A673 (cell line): ENCODE results near the gene MCF2L2. TPM values are rescaled to one million over a fixed set of nuclear protein-coding genes. Genes with fewer than 3 reads are reported as not detected.

Experiments used
- BruUV-seq: library from RNA; stranded (reverse); fragments of 400-500 nt; replicated peaks from 2 replicates; lab custom pipeline; 2021; lab: Mats Ljungman, UMichigan
- CTCF ChIA-PET: fragments of 300-600 bp; sonication (Branson Sonifier 250); formaldehyde crosslinking; loops from one replicate; lab custom pipeline; 2022; ENCODE audit warnings: antibody characterized with exemption; lab: Charles Lee
- POLR2A ChIA-PET: fragments of 300-600 bp; sonication (Branson Sonifier 250); formaldehyde crosslinking; loops from one replicate; lab custom pipeline; 2022; ENCODE audit warnings: antibody characterized with exemption; ENCODE audit not compliant: low non-redundant PET; lab: Charles Lee
- DNase-seq: peaks from one replicate; pipeline ENCODE4 v3.0.0-alpha.2; 2015; ENCODE audit warnings: low spot score
- H3K27ac ChIP-seq: fragments of 200-600 bp; sonication (generic); 2 replicates; pipeline ENCODE4 v1.5.1; 2016; ENCODE audit warnings: mixed run types, low read depth, mild to moderate bottlenecking, mixed read lengths, antibody characterized with exemption, low read length; ENCODE audit not compliant: poor library complexity, severe bottlenecking
- H3K27me3 ChIP-seq: fragments of 200-600 bp; sonication (generic); replicated peaks from 2 replicates; pipeline ENCODE4 v1.6.1; 2017; ENCODE audit warnings: mixed run types, low read depth, mild to moderate bottlenecking, mixed read lengths, antibody characterized with exemption, low read length; ENCODE audit not compliant: insufficient read depth, poor library complexity
- H3K36me3 ChIP-seq: fragments of 200-600 bp; sonication (generic); 2 replicates; pipeline ENCODE4 v1.6.1; 2016; ENCODE audit warnings: mixed run types, mild to moderate bottlenecking, mixed read lengths, antibody characterized with exemption, low read length; ENCODE audit not compliant: insufficient read depth, poor library complexity, severe bottlenecking
- H3K4me1 ChIP-seq: fragments of 200-600 bp; sonication (generic); 2 replicates; pipeline ENCODE4 v1.6.1; 2017; ENCODE audit warnings: mixed run types, mild to moderate bottlenecking, mixed read lengths, antibody characterized with exemption, low read length; ENCODE audit not compliant: insufficient read depth, poor library complexity, severe bottlenecking
- H3K4me3 ChIP-seq: fragments of 200-600 bp; sonication (generic); 2 replicates; pipeline ENCODE4 v1.5.1; 2016; ENCODE audit warnings: low read depth, mixed run types, mild to moderate bottlenecking, mixed read lengths, low read length; ENCODE audit not compliant: poor library complexity, severe bottlenecking
- H3K9me3 ChIP-seq: fragments of 200-600 bp; sonication (generic); 2 replicates; pipeline ENCODE4 v1.6.1; 2016; ENCODE audit warnings: mixed run types, low read depth, mild to moderate bottlenecking, mixed read lengths, antibody characterized with exemption, low read length; ENCODE audit not compliant: poor library complexity, severe bottlenecking
- CTCF ChIP-seq: fragments of 300-800, 200-600 bp; sonication (generic); conservative IDR thresholded peaks from 2 replicates; pipeline ENCODE4 v1.5.1; 2017; ENCODE audit warnings: low read depth, mild to moderate bottlenecking, antibody characterized with exemption, low read length, moderate library complexity, mixed read lengths
- EZH2 ChIP-seq: fragments of 200-600 bp; sonication (generic); IDR thresholded peaks from 2 replicates; pipeline ENCODE4 v1.6.1; 2017; ENCODE audit warnings: borderline replicate concordance, low read depth, mild to moderate bottlenecking, mixed read lengths, antibody characterized with exemption, low read length; ENCODE audit not compliant: poor library complexity, severe bottlenecking
- intact Hi-C: fragments of 100-400 bp; cut with micrococcal nuclease; formaldehyde crosslinking; loops from one replicate; pipeline ENCODE4 v1.10.0; 2022; ENCODE audit not compliant: unreplicated experiment
- total RNA-seq: library from RNA; stranded (reverse); gene quantifications from 2 replicates; pipeline ENCODE4 v1.2.3, GENCODE V29; 2021

Gene MCF2L2
- total RNA-seq, 1 experiment from 2014 or later = not detected

DNA sequence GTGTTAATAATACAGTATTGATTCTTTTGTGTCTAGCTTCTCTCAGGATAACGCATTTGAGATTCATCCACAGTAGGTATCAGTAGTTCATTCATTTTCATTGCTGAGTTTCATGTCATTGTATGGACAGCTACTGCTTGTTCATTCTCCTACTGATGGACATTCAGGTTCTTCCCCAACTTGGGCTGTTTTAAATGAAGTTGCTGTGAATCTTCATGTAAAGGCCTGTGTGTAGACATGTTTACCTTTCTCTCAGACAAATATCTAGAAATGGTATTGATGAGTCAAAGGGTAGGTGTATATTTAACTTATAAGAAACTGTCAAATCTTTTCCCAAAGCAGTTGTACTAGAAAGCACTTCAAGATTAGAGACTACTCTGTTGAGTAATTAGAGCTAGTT, 26.7 kb downstream of the MCF2L2 start:
- no peak for TF ChIP-seq EZH2
- TF ChIP-seq CTCF = no peak
- intact Hi-C loops = no loop called here
- Histone ChIP-seq H3K4me3 (no peak overlapping the region), H3K27me3 (peaks cover 14% of the 10 kb centered on the region), H3K27ac (no peak overlapping the region), H3K9me3 (no peaks in the 10 kb centered on the region), H3K4me1 (no peaks in the 10 kb centered on the region), H3K36me3 (no peaks in the 10 kb centered on the region)
- POLR2A ChIA-PET = no interaction called here
- no peak for DNase-seq
- CTCF ChIA-PET = no interaction called here
- BruUV-seq = no TSS peak

DNA sequence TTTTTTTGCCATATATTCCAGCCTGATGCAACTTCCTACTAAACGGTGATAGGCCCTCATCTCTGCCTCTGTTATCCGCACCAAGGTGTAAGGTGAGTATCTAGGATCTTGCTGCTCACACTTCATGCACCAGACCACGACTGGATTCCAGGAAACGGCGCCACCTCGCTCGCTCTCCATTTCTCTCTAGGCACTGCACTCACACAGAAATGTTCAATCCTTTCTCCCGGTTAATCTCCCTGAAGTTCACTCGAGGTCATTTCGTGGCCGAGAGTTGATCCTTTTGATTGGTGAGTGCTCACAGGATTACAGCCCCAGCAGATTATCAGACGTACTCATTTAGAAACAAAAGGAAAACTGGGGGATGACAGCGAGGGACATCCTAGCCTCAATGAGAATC, 28.1 kb downstream of the MCF2L2 start:
- CTCF ChIA-PET = no interaction called here
- H3K27ac ChIP-seq = no peak overlapping the region

DNA sequence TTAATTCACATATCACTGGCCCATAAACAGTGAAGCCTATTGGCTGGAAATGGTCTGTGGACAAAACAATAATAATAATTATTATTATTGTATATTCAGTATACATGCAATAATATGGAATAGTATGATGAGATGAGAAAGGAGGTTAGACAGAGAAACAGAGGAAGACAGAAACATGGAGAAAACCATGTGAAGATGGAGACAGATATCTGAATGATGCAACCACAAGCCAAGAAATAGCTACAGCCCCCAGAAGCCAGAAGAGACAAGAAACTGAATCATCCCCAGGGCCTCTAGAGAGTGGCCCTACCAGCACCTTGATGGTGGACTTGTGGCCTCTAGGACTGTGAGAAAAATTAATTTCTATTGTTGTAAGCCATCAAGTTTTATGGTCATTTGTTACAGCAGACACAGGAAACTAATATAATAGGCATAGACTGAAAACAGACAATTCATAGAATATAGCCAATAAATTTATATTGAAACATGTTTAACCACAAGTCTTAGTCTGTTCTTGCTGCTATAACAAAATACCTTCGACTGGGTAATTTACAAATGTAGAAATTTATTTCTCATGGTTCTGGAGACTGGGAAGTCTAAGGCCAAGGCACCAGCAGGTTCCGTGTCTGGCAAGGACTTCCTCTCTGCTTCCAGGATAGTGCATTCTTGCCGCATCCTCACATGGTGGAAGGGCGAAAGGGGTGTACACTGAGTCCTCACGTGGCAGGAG, 31.6 kb downstream of the MCF2L2 start:
- ChIA-PET CTCF (no interaction called here), POLR2A (no interaction called here)
- no peaks in the 10 kb centered on the region for H3K36me3 ChIP-seq
- no peaks in the 10 kb centered on the region for H3K4me1 ChIP-seq
- no peak overlapping the region for H3K27ac ChIP-seq
- H3K9me3 ChIP-seq = no peaks in the 10 kb centered on the region
- no peak for DNase-seq
- BruUV-seq = no TSS peak
- intact Hi-C loops = loop anchor here (10.0 kb wide), 1 partner anchor 492 kb away; no protein-coding TSS in a partner anchor
- TF ChIP-seq EZH2 = no peak
- no peak for TF ChIP-seq CTCF
- no peak overlapping the region for H3K4me3 ChIP-seq
- peaks cover 10% of the 10 kb centered on the region for H3K27me3 ChIP-seq

More for the DNA sequence above, 28.1 kb downstream of the MCF2L2 start:
- no TSS peak for BruUV-seq
- no peaks in the 10 kb centered on the region for H3K4me1 ChIP-seq
- H3K36me3 ChIP-seq = no peaks in the 10 kb centered on the region
- intact Hi-C loops = no loop called here
- no peaks in the 10 kb centered on the region for H3K9me3 ChIP-seq
- peaks cover 11% of the 10 kb centered on the region for H3K27me3 ChIP-seq
- POLR2A ChIA-PET = no interaction called here
- no peak overlapping the region for H3K4me3 ChIP-seq
- no peak for DNase-seq
- no peak for TF ChIP-seq EZH2
- TF ChIP-seq CTCF = no peak
